ENCODE results near the gene IL34. TPM values are rescaled to one million over a fixed set of nuclear protein-coding genes. Genes with fewer than 3 reads are reported as not detected.

Gene IL34
- polyA plus RNA-seq, 1 experiment: 0.70 TPM

DNA sequence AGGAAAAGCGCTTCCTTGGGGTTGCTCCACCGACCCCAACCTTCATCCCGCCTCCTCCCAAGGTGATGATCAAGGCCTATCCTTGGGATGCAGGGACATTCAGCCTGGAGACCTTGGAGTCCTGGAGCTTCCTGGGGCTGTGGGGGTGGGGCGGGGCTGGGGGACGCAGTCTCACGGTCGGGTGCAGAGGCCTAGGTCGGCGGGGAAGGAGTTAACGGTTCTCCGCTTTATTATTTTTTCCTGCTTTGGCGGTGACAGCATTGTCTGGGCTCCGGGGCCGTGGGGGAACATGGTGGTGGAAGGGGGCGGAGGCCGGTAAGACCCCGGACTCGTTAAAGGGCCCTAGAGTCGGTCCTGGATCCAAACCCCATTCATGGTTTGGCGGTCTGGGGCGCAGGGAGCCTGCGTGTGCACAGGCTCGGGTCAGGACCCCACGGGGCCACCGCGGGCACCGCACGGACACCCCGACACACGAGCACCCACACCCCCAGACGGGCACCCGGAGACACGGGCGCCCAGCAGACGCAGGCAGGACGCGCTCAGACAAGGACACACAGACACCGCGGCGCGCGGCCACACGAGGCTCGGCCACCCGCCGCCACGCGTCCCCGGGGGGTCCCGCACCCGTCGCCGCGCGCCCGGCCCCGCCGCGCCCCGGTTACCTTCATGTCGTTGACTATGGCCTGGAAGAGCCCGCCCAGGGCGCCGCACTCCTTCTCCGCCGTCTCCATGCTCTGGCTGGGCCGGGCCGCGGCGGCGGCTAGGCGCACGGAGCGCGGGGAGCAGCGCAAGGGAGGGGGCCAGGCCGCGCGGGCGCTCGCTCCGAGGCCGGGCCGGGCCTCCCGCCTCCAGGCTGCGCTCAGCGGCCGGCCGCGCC is 38.9 kb downstream of the IL34 start:
- no peak for DNase-seq (ENCODE audit: low read depth)
- POLR2A ChIA-PET: interaction anchor here (0.6 kb wide), 1 partner anchor 772 kb away, joined by 21 read pairs; no protein-coding TSS in a partner anchor

DNA sequence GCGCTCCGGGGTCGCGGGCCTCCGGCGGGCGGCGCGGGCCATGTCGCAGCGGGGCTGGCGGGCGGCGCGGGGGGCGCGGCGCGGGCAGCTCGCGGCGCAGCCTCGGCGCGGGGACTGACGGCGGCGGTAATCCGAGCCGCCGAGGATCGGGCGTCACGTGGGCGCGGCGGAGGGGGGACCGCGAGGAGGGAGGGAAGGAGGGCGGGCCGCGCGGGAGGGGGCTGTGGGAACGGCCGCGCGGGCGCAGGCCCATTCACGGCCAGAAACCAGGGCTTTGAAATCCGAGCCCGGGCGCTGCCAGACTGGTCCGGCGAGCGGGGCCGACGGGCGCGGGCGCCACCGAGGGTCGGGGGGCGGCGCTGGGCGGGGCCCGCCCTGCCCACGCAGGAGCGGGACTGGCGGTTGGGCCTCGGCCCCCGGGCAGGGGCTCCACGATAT is 39.6 kb downstream of the IL34 start, which contains the start of gene MTSS2:
TSS of gene MTSS2 (minus strand) at position 116 of the 438 bp plus-strand sequence. CDS start 262 bp downstream, outside the sequence.
- ChIA-PET CTCF (interaction anchor here (1.0 to 11.1 kb wide), 4 partner anchors 17 to 85 kb away, joined by 3 to 117 read pairs (median 27); no protein-coding TSS in a partner anchor), POLR2A (interaction anchor here (0.6 kb wide), 1 partner anchor 772 kb away, joined by 21 read pairs; no protein-coding TSS in a partner anchor)
- TF ChIP-seq, protein P1, sequence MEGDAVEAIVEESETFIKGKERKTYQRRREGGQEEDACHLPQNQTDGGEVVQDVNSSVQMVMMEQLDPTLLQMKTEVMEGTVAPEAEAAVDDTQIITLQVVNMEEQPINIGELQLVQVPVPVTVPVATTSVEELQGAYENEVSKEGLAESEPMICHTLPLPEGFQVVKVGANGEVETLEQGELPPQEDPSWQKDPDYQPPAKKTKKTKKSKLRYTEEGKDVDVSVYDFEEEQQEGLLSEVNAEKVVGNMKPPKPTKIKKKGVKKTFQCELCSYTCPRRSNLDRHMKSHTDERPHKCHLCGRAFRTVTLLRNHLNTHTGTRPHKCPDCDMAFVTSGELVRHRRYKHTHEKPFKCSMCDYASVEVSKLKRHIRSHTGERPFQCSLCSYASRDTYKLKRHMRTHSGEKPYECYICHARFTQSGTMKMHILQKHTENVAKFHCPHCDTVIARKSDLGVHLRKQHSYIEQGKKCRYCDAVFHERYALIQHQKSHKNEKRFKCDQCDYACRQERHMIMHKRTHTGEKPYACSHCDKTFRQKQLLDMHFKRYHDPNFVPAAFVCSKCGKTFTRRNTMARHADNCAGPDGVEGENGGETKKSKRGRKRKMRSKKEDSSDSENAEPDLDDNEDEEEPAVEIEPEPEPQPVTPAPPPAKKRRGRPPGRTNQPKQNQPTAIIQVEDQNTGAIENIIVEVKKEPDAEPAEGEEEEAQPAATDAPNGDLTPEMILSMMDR (IDR thresholded peaks at IDR 0.05; ENCODE audit: insufficient read depth, low read depth, low read length): no peak
- Histone ChIP-seq H3K27me3 (ENCODE audit: control insufficient read depth, insufficient read depth, low read length) (no peaks in the 10 kb centered on the region), H3K4me3 (ENCODE audit: low read depth, low read length) (peak within 1 kb of the TSS; percentile 92), H3K36me3 (ENCODE audit: control insufficient read depth, insufficient read depth, low read length) (peaks cover 19% of the 10 kb centered on the region)
- DNase-seq (ENCODE audit: low read depth): no peak

More for the DNA sequence above, 38.9 kb downstream of the IL34 start:
- peak overlapping the region; percentile 92 for H3K4me3 ChIP-seq (ENCODE audit: low read depth, low read length)
- TF ChIP-seq, protein P1 (IDR thresholded peaks at IDR 0.05; ENCODE audit: insufficient read depth, low read depth, low read length): no peak
- H3K27me3 ChIP-seq (ENCODE audit: control insufficient read depth, insufficient read depth, low read length): no peaks in the 10 kb centered on the region
- peaks cover 22% of the 10 kb centered on the region for H3K36me3 ChIP-seq (ENCODE audit: control insufficient read depth, insufficient read depth, low read length)
- CTCF ChIA-PET: interaction anchor here (1.1 to 11.1 kb wide), 4 partner anchors 18 to 93 kb away, joined by 3 to 117 read pairs (median 18); no protein-coding TSS in a partner anchor

DNA sequence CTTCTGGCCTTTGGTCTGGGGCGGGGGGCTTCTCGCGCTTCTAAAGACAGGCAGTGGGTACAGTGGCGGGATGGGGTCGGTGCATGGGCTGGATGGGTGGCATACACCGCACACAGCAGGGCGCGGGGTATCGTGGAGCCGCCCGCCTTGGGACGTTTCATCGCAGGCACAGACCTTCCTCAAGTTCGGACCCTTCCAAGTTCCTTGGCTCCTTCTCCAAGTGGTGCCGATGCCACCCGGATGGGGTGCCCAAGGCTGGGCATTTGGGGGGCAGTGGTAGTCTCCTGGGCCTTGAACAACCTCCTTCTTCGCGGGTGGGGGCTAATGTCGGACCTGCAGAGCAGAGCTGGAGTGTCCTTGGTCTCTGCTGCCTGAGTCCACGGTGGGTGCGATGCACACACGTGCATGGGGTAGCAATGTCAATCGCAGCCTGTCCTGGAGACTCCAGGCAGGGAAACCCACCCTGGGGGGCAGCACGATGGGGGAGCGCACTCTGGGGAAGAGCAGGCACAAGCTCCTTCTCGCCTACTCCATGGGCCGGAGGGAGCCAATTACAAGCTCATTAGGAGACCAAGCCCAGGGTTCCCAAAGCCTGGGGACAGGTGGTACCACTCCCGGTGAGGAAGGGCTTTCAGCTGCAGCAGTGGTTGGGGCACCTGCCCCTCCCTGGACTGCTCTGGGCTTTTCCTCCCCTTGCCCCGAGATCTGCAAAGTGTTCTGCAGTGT is 40.2 kb downstream of the IL34 start:
- peak overlapping the region; percentile 48 for H3K4me3 ChIP-seq (ENCODE audit: low read depth, low read length)
- ChIA-PET CTCF (interaction anchor here (0.8 to 6.5 kb wide), 11 partner anchors 10 to 92 kb away, joined by 3 to 64 read pairs (median 5); no protein-coding TSS in a partner anchor), POLR2A (interaction anchor here (1.0 kb wide), 2 partner anchors 17 to 21 kb away, joined by 3 read pairs; no protein-coding TSS in a partner anchor)
- DNase-seq (ENCODE audit: low read depth): no peak
- TF ChIP-seq, protein P1 (IDR thresholded peaks at IDR 0.05; ENCODE audit: insufficient read depth, low read depth, low read length): no peak
- H3K27me3 ChIP-seq (ENCODE audit: control insufficient read depth, insufficient read depth, low read length): no peaks in the 10 kb centered on the region
- peaks cover 16% of the 10 kb centered on the region for H3K36me3 ChIP-seq (ENCODE audit: control insufficient read depth, insufficient read depth, low read length)

DNA sequence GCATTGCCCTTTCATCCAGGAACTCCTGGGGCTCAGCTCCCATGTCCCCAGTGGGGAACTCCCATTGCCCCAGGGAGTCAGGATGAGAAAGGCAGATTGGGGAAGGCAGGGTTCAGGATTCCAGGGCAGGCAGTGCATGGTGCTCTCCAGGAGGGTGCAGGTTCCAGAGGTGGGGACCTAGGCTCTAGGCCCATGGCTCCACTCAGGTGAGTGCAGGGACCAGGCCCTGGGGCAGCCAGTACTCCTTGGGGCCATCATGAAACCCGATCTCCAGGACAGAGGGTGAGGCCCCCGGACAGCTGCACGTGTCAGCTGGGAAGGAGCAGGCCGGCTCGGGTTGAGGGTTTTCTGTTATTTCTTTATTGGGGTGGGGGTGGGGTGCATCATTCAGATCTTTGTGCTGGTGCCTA is 40.7 kb downstream of the IL34 start:
- Histone ChIP-seq H3K4me3 (ENCODE audit: low read depth, low read length) (peak overlapping the region; percentile 48; the same call in 1 of the 2 replicates), H3K36me3 (ENCODE audit: control insufficient read depth, insufficient read depth, low read length) (peaks cover 15% of the 10 kb centered on the region), H3K27me3 (ENCODE audit: control insufficient read depth, insufficient read depth, low read length) (no peaks in the 10 kb centered on the region)
- DNase-seq (ENCODE audit: low read depth): no peak
- CTCF ChIA-PET: interaction anchor here (0.8 to 6.5 kb wide), 10 partner anchors 10 to 92 kb away, joined by 3 to 64 read pairs (median 7); no protein-coding TSS in a partner anchor
- POLR2A ChIA-PET: interaction anchor here (1.0 kb wide), 2 partner anchors 16 to 20 kb away, joined by 3 read pairs; no protein-coding TSS in a partner anchor
- TF ChIP-seq, protein P1 (IDR thresholded peaks at IDR 0.05; ENCODE audit: insufficient read depth, low read depth, low read length): no peak

All from BJ (cell line).